ENCODE measurements around the gene SPAG16. TPM values are rescaled to one million over a fixed set of nuclear protein-coding genes. Genes with fewer than 3 reads are reported as not detected.
"Not testable (repeated sequence)": the region's sequence is repeated elsewhere in the genome, so short reads cannot be mapped to it uniquely, and the experiment has no call there.

SPAG16 gene
- total RNA-seq, 1 donor from 2014 or later: 18.1 TPM

- no peaks in the 10 kb centered on the region for H3K4me1 Mint-ChIP-seq (ENCODE audit: low read depth, unreplicated experiment)
- no peak overlapping the region for H3K27ac Mint-ChIP-seq (ENCODE audit: unreplicated experiment)
- no peak overlapping the region for H3K4me3 Mint-ChIP-seq (ENCODE audit: unreplicated experiment)
- no peaks in the 10 kb centered on the region for H3K9me3 Mint-ChIP-seq (ENCODE audit: unreplicated experiment)
- no peaks in the 10 kb centered on the region for H3K27me3 Mint-ChIP-seq (ENCODE audit: unreplicated experiment)
- DNase-seq: no peak
- no peak for TF ChIP-seq CTCF (IDR thresholded peaks at IDR 0.05; ENCODE audit: partially characterized antibody, unreplicated experiment)
- H3K36me3 Mint-ChIP-seq (ENCODE audit: unreplicated experiment): no peaks in the 10 kb centered on the region
Measured at GRCh38 chr2:213989207-213989606, 704.9 kb downstream of the SPAG16 start.

- no peak for DNase-seq
- Mint-ChIP-seq H3K9me3 (ENCODE audit: unreplicated experiment) (no peaks in the 10 kb centered on the region), H3K27ac (ENCODE audit: unreplicated experiment) (no peak overlapping the region), H3K27me3 (ENCODE audit: unreplicated experiment) (no peaks in the 10 kb centered on the region), H3K4me1 (ENCODE audit: low read depth, unreplicated experiment) (no peaks in the 10 kb centered on the region), H3K36me3 (ENCODE audit: unreplicated experiment) (no peaks in the 10 kb centered on the region), H3K4me3 (ENCODE audit: unreplicated experiment) (no peak overlapping the region)
- no peak for TF ChIP-seq CTCF (IDR thresholded peaks at IDR 0.05; ENCODE audit: partially characterized antibody, unreplicated experiment)
Measured at GRCh38 chr2:213991453-213992108, 707.3 kb downstream of the SPAG16 start.

GRCh38 chr2:213995400-213996105 lies 711.3 kb downstream of the SPAG16 start:
- Mint-ChIP-seq H3K27me3 (ENCODE audit: unreplicated experiment) (no peaks in the 10 kb centered on the region), H3K36me3 (ENCODE audit: unreplicated experiment) (peaks cover 6% of the 10 kb centered on the region), H3K27ac (ENCODE audit: unreplicated experiment) (no peak overlapping the region), H3K9me3 (ENCODE audit: unreplicated experiment) (peaks cover 5% of the 10 kb centered on the region), H3K4me1 (ENCODE audit: low read depth, unreplicated experiment) (no peaks in the 10 kb centered on the region), H3K4me3 (ENCODE audit: unreplicated experiment) (no peak overlapping the region)
- no peak for TF ChIP-seq CTCF (IDR thresholded peaks at IDR 0.05; ENCODE audit: partially characterized antibody, unreplicated experiment)
- no peak for DNase-seq

GRCh38 chr2:213998976-213999375 lies 714.7 kb downstream of the SPAG16 start:
- H3K4me1 Mint-ChIP-seq (ENCODE audit: low read depth, unreplicated experiment); H3K27me3 Mint-ChIP-seq (ENCODE audit: unreplicated experiment); H3K9me3 Mint-ChIP-seq (ENCODE audit: unreplicated experiment); H3K4me3 Mint-ChIP-seq (ENCODE audit: unreplicated experiment); H3K36me3 Mint-ChIP-seq (ENCODE audit: unreplicated experiment); H3K27ac Mint-ChIP-seq (ENCODE audit: unreplicated experiment); DNase-seq: not testable (repeated sequence)

- no peaks in the 10 kb centered on the region for H3K36me3 Mint-ChIP-seq (ENCODE audit: unreplicated experiment)
- no peak overlapping the region for H3K27ac Mint-ChIP-seq (ENCODE audit: unreplicated experiment)
- peaks cover 2% of the 10 kb centered on the region for H3K9me3 Mint-ChIP-seq (ENCODE audit: unreplicated experiment)
- no peaks in the 10 kb centered on the region for H3K4me1 Mint-ChIP-seq (ENCODE audit: low read depth, unreplicated experiment)
- no peaks in the 10 kb centered on the region for H3K27me3 Mint-ChIP-seq (ENCODE audit: unreplicated experiment)
- no peak for TF ChIP-seq CTCF (IDR thresholded peaks at IDR 0.05; ENCODE audit: partially characterized antibody, unreplicated experiment)
- H3K4me3 Mint-ChIP-seq (ENCODE audit: unreplicated experiment): no peak overlapping the region
- no peak for DNase-seq
Measured at GRCh38 chr2:214004463-214004862, 720.2 kb downstream of the SPAG16 start.
